ENCODE data around the gene VWA8. TPM values are rescaled to one million over a fixed set of nuclear protein-coding genes. Genes with fewer than 3 reads are reported as not detected.

The VWA8 gene
- total and polyA plus RNA-seq, 2 of the 13 experiments (the other 11 are each of a cell fraction or from before 2014, with no cell fraction given), result 9.1 to 17.3 TPM

DNA sequence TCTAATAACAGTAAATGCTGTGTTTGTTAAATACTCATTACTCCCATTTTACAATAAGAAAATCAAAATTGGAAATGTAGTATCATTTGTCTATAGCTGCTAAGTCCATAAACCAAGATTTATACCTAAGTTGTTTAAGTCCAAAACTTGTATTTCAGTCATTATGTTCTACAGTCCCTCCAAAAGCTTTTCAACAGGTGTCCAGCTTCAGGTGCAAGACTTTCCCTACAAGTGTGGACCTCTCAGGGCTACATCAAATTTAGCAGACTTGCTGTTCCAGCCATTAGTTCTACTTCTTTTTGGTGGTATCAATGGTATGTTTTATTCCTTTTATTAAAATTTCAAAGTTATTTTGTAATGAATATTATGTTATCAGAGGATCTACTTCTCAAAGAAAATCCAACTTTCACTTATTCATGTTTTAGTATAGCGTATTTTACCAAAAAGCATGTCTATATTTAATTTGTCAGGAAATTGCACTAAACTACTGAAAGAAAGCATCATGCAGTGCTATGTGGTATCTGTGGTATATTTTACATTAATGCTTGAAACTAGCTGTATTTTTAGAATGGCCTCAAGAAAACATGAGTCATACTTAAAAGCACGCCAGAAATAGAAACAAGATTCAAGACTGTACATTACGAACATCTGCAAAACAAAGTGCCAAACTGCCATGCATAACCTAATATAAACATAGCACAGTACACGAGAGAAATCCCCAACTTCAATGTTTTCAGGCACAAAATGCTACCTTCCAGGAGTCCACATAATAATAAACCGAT lies 44.5 kb downstream of the VWA8 start (continued):
- TF ChIP-seq FIP1L1 (IDR thresholded peaks at IDR 0.05; ENCODE audit: borderline replicate concordance, insufficient read depth, low read depth, low read length) (no peak), ZNF549 (CRISPR knock-in tag; IDR thresholded peaks at IDR 0.05) (no peak)

DNA sequence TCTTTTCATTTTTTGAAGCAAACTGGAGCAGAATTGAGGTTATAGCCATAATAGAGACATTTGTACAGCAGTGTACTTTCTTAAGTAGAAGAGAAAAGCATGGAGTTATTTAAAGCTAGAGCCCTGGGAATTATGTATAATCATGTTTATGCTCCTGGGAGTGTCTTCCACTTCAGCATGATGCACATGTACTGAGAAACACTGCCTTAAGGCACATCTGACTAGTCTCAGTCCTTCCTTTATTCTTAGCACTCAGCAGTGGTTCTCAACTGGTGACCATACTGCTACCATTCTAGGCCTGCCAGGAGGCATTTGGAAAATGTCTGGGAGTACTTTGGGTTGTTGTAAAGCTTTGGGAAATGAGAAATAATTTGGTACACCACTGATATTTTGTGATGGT lies 45.8 kb downstream of the VWA8 start:
- H3K9me3 ChIP-seq (ENCODE audit: low read length), result no peaks in the 10 kb centered on the region
- no peak overlapping the region for H3K4me2 ChIP-seq (ENCODE audit: low read depth, low read length)
- ChIA-PET CTCF (ENCODE audit: low intra/inter-chr PET ratio, low total read pairs) (no interaction called here), POLR2A (no interaction called here)
- no peak overlapping the region for H3K27ac ChIP-seq (ENCODE audit: extremely low read length, insufficient read depth, low read length)
- DNase-seq (ENCODE audit: low spot score) (no peak), FAIRE-seq (no peak), ATAC-seq (no peak)
- intact Hi-C loops (cut with micrococcal nuclease; ENCODE audit: unreplicated experiment), result no loop called here
- no peaks in the 10 kb centered on the region for H3K36me3 ChIP-seq (replicated peaks in 1 of 2; ENCODE audit: control insufficient read depth in 1 of 2, insufficient read depth in 2 of 2, low read length in 2 of 2)
- peaks cover 12% of the 10 kb centered on the region; the same call in 1 of the 2 replicates for H3K4me1 ChIP-seq (ENCODE audit: insufficient read depth, low read length)
- in situ Hi-C loops (cut with HindIII; ENCODE audit: extremely low pct_ligation_motif_present, low pct_unique_long_range_greater_than_20kb), result no loop called here
- no TSS peak for BruUV-seq (replicated peaks)
- no peak overlapping the region for H3K4me3 ChIP-seq (replicated peaks in 1 of 3; ENCODE audit: insufficient read depth in 1 of 3, low read depth in 2 of 3, low read length in 3 of 3)
- no peaks in the 10 kb centered on the region for H3K27me3 ChIP-seq (ENCODE audit: control insufficient read depth in 1 of 2, insufficient read depth in 2 of 2, low read length in 2 of 2)
- H3K79me2 ChIP-seq (ENCODE audit: insufficient read depth, low read length), result no peaks in the 10 kb centered on the region
- no peak overlapping the region for H2AFZ ChIP-seq (ENCODE audit: low read length)
- H4K20me1 ChIP-seq (ENCODE audit: insufficient read depth, low read length), result no peaks in the 10 kb centered on the region
- no peak overlapping the region for H3K9ac ChIP-seq (ENCODE audit: insufficient read depth, low read depth, low read length)
- no peak for TF ChIP-seq KDM5B (CRISPR knock-in tag; IDR thresholded peaks at IDR 0.05; ENCODE audit: borderline replicate concordance)
- TF ChIP-seq, protein P1, sequence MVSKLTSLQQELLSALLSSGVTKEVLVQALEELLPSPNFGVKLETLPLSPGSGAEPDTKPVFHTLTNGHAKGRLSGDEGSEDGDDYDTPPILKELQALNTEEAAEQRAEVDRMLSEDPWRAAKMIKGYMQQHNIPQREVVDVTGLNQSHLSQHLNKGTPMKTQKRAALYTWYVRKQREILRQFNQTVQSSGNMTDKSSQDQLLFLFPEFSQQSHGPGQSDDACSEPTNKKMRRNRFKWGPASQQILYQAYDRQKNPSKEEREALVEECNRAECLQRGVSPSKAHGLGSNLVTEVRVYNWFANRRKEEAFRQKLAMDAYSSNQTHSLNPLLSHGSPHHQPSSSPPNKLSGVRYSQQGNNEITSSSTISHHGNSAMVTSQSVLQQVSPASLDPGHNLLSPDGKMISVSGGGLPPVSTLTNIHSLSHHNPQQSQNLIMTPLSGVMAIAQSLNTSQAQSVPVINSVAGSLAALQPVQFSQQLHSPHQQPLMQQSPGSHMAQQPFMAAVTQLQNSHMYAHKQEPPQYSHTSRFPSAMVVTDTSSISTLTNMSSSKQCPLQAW (CRISPR knock-in tag; IDR thresholded peaks at IDR 0.05), result no peak
- TF ChIP-seq GLI4 (CRISPR knock-in tag; IDR thresholded peaks at IDR 0.05; ENCODE audit: borderline replicate concordance), result no peak
- TF ChIP-seq ZNF143 (CRISPR knock-in tag; IDR thresholded peaks at IDR 0.05), result no peak
- TF ChIP-seq, protein P2, sequence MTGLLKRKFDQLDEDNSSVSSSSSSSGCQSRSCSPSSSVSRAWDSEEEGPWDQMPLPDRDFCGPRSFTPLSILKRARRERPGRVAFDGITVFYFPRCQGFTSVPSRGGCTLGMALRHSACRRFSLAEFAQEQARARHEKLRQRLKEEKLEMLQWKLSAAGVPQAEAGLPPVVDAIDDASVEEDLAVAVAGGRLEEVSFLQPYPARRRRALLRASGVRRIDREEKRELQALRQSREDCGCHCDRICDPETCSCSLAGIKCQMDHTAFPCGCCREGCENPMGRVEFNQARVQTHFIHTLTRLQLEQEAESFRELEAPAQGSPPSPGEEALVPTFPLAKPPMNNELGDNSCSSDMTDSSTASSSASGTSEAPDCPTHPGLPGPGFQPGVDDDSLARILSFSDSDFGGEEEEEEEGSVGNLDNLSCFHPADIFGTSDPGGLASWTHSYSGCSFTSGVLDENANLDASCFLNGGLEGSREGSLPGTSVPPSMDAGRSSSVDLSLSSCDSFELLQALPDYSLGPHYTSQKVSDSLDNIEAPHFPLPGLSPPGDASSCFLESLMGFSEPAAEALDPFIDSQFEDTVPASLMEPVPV (CRISPR knock-in tag; IDR thresholded peaks at IDR 0.05), result no peak
- TF ChIP-seq, protein P3, sequence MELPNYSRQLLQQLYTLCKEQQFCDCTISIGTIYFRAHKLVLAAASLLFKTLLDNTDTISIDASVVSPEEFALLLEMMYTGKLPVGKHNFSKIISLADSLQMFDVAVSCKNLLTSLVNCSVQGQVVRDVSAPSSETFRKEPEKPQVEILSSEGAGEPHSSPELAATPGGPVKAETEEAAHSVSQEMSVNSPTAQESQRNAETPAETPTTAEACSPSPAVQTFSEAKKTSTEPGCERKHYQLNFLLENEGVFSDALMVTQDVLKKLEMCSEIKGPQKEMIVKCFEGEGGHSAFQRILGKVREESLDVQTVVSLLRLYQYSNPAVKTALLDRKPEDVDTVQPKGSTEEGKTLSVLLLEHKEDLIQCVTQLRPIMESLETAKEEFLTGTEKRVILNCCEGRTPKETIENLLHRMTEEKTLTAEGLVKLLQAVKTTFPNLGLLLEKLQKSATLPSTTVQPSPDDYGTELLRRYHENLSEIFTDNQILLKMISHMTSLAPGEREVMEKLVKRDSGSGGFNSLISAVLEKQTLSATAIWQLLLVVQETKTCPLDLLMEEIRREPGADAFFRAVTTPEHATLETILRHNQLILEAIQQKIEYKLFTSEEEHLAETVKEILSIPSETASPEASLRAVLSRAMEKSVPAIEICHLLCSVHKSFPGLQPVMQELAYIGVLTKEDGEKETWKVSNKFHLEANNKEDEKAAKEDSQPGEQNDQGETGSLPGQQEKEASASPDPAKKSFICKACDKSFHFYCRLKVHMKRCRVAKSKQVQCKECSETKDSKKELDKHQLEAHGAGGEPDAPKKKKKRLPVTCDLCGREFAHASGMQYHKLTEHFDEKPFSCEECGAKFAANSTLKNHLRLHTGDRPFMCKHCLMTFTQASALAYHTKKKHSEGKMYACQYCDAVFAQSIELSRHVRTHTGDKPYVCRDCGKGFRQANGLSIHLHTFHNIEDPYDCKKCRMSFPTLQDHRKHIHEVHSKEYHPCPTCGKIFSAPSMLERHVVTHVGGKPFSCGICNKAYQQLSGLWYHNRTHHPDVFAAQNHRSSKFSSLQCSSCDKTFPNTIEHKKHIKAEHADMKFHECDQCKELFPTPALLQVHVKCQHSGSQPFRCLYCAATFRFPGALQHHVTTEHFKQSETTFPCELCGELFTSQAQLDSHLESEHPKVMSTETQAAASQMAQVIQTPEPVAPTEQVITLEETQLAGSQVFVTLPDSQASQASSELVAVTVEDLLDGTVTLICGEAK (IDR thresholded peaks at IDR 0.05), result no peak
- TF ChIP-seq, protein P3 (CRISPR knock-in tag; IDR thresholded peaks at IDR 0.05), result no peak
- no peak for TF ChIP-seq HNRNPUL1 (IDR thresholded peaks at IDR 0.05; ENCODE audit: low read depth, low read length)
